ENCODE results near the gene MEIOSIN. TPM values are rescaled to one million over a fixed set of nuclear protein-coding genes. Genes with fewer than 3 reads are reported as not detected.

MEIOSIN gene
- total RNA-seq, 4 donors from 2014 or later, result not detected

GRCh38 chr19:45773384-45773783, 40.1 kb downstream of the MEIOSIN start:
- TF ChIP-seq CTCF (IDR thresholded peaks at IDR 0.05; ENCODE audit: low read depth), result no peak

- TF ChIP-seq CTCF (IDR thresholded peaks at IDR 0.05; ENCODE audit: low read depth), result no peak
Observed at GRCh38 chr19:45774765-45775164, 41.5 kb downstream of the MEIOSIN start.

- TF ChIP-seq CTCF (IDR thresholded peaks at IDR 0.05; ENCODE audit: low read depth), result no peak
Observed at GRCh38 chr19:45777395-45777961, 44.2 kb downstream of the MEIOSIN start.

- no peak for TF ChIP-seq CTCF (IDR thresholded peaks at IDR 0.05; ENCODE audit: low read depth)
Observed at GRCh38 chr19:45778010-45778661, 44.9 kb downstream of the MEIOSIN start.

GRCh38 chr19:45779231-45780145, 46.2 kb downstream of the MEIOSIN start:
- TF ChIP-seq CTCF (IDR thresholded peaks at IDR 0.05; ENCODE audit: low read depth), result no peak

- TF ChIP-seq CTCF (IDR thresholded peaks at IDR 0.05; ENCODE audit: low read depth), result no peak
Observed at GRCh38 chr19:45780146-45780447, 46.9 kb downstream of the MEIOSIN start.

Measured in subcutaneous adipose tissue (tissue), 4 donors.